ENCODE results near the gene TTC7B. TPM values are rescaled to one million over a fixed set of nuclear protein-coding genes. Genes with fewer than 3 reads are reported as not detected.

Gene TTC7B
- total and polyA plus RNA-seq, 2 of the 8 experiments (the other 6 are each of a cell fraction or from before 2014, with no cell fraction given), result 23.7 to 34.0 TPM

- TF ChIP-seq SP1 (IDR thresholded peaks at IDR 0.05; ENCODE audit: low read depth, low read length), result no peak
- TF ChIP-seq TAF7 (optimal IDR thresholded peaks at IDR 0.05; ENCODE audit: borderline replicate concordance, low read depth, low read length), result no peak
- no peak for TF ChIP-seq ASH2L (IDR thresholded peaks at IDR 0.05; ENCODE audit: low read length)
- no peak for TF ChIP-seq CHD1 (IDR thresholded peaks at IDR 0.05; ENCODE audit: low read depth, low read length)
- TF ChIP-seq KDM5A (IDR thresholded peaks at IDR 0.05; ENCODE audit: low read length), result no peak
- no peak for TF ChIP-seq BRCA1 (IDR thresholded peaks at IDR 0.05; ENCODE audit: low read depth, low read length)
- TF ChIP-seq CEBPB (IDR thresholded peaks at IDR 0.05; ENCODE audit: low read depth, low read length), result no peak
- no peak for TF ChIP-seq E2F6 (IDR thresholded peaks at IDR 0.05)
These were observed 65.5 kb downstream of the TTC7B start (continued) for GRCh38 chr14:90750701-90751100.
